GM04503 (cell line): Measurements from ENCODE around the gene DOHH.

Experiments
- DNase-seq: peaks from one replicate; pipeline ENCODE4 v3.0.0-alpha.2; 2012; ENCODE audit warnings: low read depth

DOHH gene

GRCh38 chr19:3441089-3441985 lies 59.1 kb downstream of the DOHH start:
- DNase-seq = no peak
